HG03469 (cell line): ENCODE data around the gene LMO2.

Experiments used
- ATAC-seq: cut with Tn5 transposase; IDR thresholded peaks from one replicate; pipeline ENCODE4 v1.9.1; 2021; ENCODE audit warnings: mild to moderate bottlenecking, moderate library complexity, moderate number of reproducible peaks; ENCODE audit not compliant: unreplicated experiment

The LMO2 gene

DNA sequence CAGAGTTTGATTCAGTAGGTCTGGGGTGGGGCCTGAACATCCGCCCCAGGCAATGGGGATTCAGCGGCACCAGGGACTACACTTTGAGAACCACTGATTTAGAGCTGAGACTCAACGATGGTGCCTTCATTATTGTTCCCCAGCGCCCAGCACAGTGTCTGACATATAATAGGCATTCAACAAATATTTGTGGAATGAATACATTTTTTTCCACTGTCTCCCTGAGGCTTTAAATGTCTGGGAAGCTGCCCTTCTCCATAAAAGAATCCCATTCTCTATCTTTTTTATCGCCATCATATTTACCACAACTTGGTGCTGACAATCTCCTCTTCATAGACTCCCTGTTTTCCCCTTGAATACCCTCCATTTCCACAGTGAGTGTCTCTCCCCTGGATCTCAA lies 23.6 kb upstream of the LMO2 start:
- ATAC-seq = no peak

DNA sequence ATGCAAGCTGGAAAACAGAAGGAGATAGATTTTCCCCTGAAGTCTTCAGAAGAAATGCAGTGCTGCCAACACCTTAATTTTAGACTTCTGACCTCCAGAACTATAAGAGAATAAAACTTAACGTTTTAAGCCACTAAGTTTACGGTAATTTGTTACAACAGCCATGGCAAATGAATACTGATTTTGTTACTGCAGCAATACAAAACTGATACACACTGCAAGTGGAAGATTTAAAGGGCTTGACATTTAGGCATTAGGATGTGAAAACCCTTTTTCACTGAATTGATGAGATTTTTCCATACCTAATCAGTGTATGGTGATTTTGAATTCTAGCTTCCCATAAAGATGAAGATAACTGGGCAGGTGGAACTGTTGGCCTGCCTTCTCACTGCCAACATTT lies 22.1 kb upstream of the LMO2 start:
- ATAC-seq = no peak

GRCh38 chr11:33912405-33913361 lies 20.8 kb upstream of the LMO2 start:
- ATAC-seq = peak; percentile 82

- ATAC-seq = no peak
These were observed 19.1 kb upstream of the LMO2 start for GRCh38 chr11:33910958-33911339.

DNA sequence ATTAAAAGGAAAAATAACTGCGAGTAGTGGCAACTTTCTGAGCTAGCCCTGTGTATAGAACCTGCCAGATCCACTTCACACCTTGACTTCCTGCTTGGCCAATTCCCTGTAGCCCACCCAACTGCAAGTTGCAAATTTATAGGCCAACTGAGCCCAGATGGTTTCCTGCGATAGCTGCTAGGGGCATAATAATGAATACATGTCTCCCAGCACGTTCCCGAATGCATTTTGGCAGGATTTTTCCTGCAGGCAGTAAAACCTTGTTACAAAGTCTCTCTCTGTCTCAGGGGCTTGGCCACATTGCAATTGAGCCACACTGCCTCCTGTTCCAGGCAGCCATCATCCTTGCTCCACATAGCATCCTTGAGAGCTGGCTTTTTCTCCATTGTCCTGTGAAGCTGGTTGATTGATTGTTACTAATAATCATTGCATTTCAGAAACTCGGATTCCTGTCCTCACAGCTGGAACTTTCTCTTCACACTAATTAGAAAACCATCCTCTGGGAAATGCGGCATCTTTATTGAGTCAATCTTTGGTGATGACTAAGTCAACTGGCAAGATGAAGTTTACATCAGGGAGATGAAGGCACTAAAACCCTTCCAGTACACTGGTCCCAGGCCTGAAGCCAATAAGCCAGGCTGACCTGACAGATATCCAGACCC lies 18.6 kb upstream of the LMO2 start:
- no peak for ATAC-seq

DNA sequence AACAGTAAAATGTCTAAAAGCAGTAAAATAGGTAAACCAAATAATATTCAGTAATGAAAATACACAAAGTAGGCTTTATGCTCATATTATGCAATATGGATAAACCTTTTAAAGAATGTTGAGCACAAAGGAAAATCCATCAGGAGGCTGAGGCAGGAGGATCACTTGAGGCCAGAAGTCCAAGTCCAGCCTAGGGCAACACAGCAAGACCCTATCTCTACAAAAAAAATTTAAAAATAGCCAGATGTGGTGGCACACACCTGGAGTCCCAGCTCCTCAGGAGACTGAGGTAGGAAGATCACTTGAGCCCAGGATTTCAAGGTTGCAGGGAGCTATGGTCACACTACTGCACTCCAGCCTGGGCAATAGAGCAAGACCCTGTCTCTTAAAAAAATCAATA lies 17.7 kb upstream of the LMO2 start:
- ATAC-seq = no peak

GRCh38 chr11:33909150-33909549 lies 17.3 kb upstream of the LMO2 start:
- no peak for ATAC-seq

- ATAC-seq = no peak
These were observed 15.5 kb upstream of the LMO2 start for GRCh38 chr11:33907421-33907820.

- ATAC-seq = no peak
These were observed 14.8 kb upstream of the LMO2 start for GRCh38 chr11:33906484-33907186.

DNA sequence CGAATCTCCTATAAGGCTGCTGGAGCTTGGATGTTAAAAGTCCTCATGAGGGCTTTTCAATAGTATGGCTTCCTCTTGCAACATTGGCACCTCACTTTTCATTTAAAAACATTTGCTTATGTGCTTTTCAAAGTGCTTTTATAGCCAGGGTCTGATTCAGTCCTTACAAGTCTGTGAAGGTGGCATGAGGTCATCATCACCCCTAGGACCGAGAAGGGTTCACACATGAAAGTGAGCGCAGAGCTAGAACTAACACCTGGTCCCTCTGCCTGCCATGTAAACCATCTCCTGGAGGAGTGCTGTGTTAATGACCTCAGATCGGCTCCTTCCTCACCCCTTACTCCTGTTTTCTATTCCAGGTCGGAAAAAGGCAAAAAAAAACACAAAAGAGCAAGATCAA lies 12.2 kb upstream of the LMO2 start:
- ATAC-seq = no peak

DNA sequence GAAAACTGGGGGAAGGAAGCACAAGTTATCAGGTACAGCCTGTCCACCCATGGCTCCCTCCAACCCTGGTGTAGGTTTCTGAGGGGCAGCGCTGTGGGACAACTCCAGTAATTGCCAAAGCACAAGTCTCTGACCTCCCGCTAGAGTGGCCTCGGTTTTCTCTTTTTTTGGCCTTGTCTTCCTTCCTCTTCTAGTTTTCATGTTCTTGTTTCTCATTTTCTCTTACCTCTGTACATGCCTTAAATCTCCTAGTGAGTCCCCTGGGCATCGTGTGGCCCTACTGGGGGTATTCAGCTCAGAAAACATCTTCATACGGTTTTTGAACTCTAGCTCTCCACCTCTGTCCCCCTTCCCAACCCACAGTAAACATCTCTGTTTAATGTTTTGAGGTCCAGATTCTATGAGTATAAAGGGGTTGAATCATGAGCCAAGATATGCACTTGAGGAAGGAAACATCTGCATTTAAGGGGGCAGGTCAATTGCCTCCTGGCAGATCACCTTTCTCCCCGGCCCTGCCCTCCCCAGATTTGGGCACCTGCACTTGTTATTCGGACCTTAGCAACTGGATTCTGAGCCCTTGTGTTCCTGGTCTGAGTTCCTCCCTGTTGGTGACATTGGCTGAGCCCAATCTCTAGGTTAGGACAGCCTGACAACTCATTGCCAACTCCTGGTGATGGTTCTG lies 8.4 kb upstream of the LMO2 start:
- no peak for ATAC-seq

DNA sequence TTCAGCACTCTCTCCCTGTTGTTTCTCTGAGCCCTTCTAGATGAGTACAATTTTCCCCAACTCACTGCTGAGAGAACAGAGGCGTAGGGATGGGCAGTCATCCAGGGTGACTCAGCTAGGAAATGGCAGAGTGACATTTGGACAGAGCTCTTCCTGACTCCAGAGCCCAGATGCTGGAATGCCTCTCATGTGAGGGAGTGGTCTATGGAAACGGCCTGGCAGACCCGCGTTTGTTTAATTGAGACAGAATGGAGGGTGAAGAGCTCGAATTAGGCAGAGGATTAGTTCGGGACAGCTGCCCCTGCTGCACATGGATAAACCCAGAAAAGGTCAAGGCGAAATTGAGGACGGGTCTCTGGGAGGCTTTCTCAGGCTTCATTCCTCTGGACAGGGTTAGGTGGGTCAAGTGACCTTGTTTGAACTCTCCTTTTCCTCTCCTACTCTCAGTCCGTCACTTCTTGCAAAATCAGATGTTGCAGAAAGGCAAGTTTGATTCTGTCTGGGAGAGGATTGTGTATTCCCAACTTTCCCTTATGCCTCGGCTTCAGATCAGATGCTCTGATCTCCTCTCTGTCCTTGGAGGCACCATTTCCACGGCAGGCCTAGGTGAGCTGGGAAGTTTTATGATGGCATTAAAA lies 7.6 kb upstream of the LMO2 start:
- no peak for ATAC-seq

GRCh38 chr11:33898957-33899356 lies 7.1 kb upstream of the LMO2 start:
- ATAC-seq = no peak

DNA sequence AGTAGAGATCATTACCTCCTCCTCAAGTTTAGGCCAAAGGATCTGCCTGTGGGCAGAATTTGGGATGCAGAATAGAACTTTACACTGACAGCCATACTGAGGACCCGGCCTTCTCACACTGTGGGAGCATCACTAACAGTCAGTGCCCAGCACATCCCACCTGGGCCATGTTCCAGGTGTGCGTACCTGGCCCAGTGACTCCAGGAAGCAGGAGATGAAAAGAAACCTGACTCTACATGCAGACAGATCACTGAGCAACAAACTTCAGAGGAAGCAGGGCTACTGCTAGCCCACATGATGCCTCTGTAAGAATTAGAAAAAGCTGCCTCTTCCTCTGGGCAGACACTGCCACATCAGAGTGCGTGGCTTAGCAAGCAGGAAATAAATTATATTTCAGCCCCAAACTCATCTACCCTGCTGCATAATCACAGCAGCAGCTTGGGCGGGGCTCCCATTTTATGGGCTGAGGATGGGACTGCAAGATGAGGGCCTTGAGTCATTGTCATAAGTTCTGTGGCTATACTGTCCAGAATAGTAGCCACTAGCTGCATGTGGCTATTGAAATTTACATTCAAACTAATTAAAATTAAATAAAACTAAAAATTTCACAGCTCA lies 6.0 kb upstream of the LMO2 start:
- ATAC-seq = no peak

- no peak for ATAC-seq
These were observed 5.0 kb upstream of the LMO2 start for GRCh38 chr11:33896911-33897310.

DNA sequence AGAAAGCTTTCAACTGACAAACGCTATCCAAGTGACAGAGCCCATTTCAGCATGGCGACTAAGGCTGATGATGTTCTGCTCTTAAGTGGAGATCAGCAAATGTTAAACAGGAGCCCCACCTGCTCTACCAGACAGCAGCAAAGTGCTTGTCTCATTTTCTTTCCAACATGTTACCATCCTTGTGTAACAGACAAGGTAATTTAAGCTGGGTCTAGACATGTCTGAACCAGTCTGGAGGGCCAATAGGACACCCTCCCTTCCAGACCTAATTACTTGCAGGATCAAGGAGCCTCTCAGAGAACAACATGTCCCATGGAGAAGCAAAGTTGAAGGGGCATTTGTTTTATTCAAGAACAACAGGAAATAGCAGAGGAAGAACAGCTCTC lies 3.9 kb upstream of the LMO2 start:
- ATAC-seq = no peak

GRCh38 chr11:33894398-33894746 lies 2.5 kb upstream of the LMO2 start:
- no peak for ATAC-seq

DNA sequence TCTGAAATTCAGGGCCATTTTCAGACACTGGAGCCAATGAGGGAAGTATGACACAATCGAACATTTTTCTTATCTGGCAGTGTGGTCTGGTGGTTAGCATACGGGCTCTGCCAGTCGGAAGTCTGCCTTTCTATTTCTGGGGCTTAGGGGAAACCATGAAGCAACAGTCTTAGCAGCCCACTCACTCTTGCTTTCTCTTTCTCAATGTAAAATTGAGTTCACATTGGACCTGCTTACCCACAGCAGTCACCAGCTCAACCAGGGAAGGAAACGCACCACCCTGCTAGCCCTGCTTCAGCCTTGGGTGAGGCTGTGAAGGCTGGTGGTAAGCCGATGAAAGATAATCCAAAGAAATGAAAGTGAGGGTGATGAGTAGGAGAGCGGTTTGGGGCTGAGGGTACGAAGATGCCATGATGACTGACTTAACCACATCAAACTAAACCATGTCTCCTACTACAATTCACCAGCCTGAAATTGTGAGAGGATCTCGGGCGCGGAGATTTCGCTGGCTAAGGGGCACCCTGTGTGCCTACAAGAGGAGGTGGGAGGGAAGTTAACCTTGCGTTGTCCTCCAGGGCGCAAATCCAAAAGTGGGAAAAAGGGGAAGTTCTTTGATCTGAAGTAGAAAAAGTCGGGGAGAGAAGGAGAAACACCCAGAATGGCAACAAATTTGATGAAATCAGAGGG lies 2.0 kb upstream of the LMO2 start:
- ATAC-seq = peak; percentile 58

DNA sequence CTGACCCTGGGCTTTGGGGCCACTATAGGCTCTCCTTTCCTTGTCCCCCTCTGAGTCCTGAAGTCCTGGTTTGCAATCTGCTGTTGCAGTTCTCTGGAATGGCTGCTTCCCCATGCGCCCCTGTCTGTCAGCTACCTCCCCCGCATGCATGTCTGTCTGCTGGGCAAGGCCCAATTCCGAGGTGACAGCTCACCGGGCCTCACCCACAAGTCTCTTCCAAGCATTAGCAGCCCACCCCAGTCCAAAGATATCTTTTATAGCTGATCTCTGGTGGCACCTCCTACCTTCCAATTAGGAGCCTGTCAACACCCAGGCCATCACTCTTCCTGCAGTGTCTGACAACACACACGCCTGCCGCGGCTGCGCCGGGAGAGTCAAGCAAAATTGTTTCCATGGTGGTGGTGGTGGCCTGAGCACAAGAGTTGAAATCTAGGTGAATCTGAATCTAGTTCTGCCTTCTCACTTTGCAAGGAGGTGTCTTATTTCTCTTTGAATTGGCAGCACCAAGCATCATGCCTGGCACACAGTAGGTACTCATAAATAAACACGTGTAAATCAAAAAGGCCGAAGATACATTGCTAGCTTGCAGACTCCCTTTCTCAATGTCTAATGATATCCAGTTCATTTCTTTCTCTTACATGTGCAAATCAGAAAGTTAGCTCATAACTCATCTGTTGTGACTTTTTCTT lies 1.2 kb upstream of the LMO2 start:
- no peak for ATAC-seq
